ENCODE data around the gene SPACA4. TPM values are rescaled to one million over a fixed set of nuclear protein-coding genes. Genes with fewer than 3 reads are reported as not detected.

Gene SPACA4
- polyA plus RNA-seq, 3 donors: not detected

DNA sequence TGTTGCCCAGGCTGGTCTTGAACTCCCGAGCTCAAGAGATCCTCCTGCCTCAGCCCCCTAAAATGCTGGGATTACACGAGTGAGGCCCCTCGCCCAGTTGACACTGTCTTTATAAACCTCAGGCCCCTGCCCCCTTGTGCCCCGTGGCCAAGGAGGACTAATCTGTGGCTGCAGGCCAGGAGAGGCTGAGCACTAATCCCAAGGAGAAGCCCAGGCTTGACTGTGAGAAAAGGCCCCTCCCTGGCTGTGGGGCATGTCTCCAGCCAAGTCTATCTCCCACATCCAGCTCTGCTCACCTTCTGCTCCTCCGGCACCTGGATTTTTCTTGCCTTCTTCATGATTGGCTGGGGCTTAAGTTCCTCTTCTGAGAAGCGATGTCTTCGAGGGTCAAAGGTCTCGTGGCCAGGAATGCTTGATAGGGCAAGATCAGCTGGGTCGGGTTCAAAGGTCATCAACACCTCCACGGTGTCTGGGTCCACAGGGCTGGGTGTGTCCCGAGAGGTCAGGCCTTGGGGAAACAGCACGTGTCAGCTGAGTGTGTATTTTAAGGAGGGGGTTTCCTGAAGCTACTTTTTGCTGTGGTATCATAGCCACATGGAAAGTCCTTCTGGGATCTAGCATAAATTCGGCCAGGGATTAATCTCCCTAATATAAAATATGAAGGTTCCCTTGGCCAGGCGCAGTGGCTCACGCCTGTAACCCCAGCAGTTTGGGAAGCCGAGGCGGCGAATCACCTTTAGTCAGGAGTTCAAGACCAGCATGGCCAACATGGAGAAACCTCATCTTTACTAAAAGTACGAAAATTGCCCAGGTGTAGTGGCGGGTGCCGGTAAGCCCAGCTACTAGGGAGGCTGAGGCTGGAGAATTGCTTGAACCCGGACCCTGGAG, 26.9 kb downstream of the SPACA4 start:
- no peak for DNase-seq (ENCODE audit: low read depth in 3 of 3, low spot score in 2 of 3)

DNA sequence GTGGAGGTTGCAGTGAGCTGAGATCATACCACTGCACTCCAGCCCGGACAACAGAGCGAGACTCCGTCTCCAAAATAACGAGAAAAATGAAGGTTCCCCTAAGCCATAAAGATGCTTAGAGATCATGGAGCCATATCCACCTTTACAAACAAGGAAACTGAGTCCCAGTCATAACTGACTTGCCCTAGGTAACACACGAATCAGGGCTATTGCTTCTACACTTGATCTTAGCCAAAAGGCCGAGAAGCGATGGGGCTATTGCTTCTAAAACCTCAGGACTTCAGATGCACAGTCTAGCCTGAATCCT, 27.4 kb downstream of the SPACA4 start:
- no peak for DNase-seq (ENCODE audit: low read depth in 3 of 3, low spot score in 2 of 3)

DNA sequence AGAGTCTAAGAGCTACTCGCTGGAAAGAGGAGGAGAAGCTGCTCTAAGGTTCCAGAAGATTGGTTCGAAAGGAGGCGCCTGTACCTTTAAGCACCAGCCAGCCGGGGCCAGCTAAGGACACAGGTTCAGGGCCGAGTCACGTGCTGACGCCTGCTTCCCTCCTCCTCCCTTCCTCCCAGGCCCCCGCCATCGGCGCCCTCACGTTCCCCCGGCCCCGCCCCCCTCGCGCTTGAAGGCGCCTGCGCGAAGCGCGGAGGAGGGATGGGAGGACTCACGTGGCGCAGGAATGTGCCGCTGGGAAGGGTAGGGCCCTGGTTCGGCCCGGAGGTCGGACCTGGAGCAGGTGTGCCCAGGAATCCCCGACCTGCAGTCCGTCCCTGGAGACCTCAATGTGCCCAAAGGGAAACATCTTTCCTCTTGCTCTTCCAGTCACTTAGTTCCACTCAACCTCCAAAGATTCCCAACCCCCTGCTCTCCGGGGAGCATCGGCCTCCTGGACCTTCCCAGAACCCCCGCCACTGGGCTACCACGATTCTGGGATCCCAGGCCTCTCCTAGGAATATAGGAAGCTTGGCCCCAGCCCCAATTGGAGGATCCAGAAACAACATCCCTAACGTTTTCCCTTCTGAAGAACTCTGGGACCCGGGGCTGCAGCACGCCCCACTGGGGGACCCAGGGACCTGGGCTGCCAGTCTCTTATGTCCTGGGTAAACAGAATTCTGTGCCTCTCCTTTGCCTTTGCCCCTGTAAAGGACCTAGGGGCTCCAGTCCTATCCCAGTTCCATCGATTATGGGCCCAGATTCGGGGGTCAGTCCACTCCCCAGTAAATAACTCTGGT, 28.1 kb downstream of the SPACA4 start:
- peak in 2 of 3 donors; percentile 86 to 93 for DNase-seq (ENCODE audit: low read depth in 3 of 3, low spot score in 2 of 3)

DNA sequence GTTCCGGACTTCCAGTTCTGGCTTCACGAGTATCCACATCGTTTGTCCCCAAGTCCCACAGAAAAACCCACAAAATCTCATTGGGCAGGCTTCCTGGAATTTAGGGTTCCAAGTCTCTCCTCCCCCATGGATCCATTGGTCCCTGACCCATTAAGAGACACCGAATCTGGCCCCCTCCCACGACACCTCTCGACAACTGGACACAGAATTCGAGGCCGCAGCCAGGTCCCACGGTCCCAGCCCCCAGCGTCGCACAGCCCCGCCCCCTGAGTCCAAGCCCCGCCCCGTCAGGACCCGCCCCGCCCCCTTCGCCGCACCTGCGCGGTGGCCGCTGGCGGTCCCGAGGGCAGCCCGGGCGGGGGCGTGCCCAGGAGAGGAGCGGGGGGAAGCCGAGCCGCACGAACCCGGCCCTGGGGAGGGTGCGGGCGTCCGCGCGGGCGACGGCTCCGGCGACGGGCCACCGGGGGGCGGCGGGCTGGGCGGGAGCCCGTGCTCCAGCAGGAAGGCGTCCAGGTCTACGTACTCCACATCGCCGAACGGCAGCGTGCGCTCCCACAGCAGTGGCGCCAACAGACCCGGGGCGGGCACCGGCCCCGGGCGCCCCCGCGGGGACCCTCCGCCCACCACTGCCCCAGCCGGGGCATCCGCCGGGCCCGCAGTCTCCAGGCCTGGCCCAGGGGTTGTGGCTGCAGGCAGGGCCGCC, 28.9 kb downstream of the SPACA4 start:
- DNase-seq (ENCODE audit: low read depth in 3 of 3, low spot score in 2 of 3): no peak

DNA sequence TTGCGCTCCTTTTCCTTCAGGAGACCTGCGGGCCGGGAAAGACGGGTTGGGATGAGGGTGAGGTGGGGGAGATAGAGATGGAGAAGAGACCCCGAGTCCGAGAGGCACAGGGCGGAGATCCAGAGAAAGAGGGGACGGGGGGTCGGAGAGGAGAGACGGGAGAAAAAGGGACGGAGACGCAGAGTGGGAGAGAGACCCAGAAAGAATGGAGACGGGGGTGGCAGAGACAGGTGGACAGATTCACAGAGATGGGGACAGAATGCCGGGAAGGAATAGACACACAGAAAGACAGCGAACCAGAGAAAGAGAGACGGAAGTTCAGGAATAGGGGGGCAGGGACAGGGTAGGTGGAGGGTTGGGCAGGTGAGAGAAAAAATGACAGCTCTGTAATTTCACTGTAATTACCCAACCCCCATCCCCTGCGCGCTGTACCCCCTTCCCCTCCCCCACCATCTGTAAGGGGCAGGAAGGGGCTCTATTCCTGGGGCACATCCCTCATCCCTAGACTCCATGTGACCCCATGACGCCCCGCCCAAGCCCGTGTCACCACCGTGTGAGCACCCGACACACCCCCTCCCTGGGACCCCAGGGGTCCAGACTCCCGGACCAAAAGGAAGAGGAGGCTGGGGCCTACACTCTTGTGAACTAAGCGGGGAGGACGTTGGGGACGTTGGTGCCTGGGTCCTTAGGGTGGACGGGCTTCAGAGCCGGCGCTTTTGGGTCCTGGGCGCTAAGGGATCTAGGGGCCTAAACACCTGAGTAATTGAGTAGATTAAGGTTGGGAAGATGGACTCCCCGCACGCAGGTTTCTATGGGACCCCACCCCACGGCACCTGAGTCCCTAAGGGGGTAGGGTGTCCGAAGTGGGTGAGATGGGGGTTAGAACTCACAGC, 29.7 kb downstream of the SPACA4 start:
- DNase-seq (ENCODE audit: low read depth in 3 of 3, low spot score in 2 of 3): no peak

DNA sequence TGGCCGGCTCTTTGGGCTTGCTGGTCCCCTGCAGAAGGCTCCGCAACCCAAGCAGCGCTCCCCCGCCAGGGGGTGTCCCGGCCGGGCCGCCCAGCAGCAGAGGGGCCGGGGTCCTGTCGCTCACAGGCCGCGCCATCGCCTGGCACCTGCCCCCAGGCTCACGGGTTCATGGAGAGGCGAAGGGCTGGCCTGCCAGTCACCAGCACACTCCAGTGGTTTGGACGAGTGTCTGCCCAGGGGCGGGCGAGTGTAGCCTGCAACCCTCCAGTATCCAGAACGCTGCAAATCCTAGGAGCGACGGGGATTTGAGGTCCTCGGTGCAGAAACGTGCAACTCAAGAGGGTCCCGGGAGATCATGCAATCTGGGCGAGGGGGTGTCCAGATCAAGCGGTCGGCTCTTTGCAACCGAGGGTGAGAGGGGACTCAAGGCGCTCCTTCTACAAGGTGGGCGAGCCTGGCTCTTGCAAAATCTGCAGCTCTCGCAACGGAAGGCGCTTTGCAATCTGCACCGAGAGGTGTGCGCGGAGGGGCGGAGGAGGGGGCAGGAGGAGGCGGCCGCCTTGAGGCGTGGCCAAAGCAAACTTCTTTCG, 30.4 kb downstream of the SPACA4 start, which contains the start of gene DBP:
TSS of gene DBP (minus strand) at position 521 of the 590 bp plus-strand sequence. CDS start at position 136, 385 bp downstream.
- DNase-seq (ENCODE audit: low read depth in 3 of 3, low spot score in 2 of 3): no peak

DNA sequence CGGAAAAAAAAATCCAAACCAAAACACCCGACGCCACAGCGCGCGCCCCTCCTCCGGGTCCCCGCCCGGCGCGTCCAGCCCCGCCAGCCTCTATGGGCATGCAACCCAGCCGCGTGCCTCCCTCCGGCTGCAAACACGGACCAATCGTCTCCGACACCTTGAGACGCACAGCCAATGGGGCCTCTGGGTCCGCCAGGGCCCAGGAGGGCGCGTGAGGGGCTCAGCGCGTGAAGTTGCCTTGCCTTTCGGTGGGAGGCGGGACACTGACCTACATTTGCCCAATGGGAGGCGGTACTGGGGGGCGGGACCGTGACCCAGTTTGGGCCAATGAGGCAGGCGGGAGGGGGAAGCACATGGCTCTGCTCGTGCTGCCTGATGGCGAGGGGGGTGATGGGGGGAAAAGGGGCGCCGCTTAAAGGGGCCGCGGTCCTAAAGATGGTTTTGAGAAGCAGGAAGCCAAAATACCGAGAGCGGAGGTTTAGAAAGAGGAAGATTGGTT, 31.0 kb downstream of the SPACA4 start:
- DNase-seq (ENCODE audit: low read depth in 3 of 3, low spot score in 2 of 3): peak; percentile 94 to 98 (median 98)

DNA sequence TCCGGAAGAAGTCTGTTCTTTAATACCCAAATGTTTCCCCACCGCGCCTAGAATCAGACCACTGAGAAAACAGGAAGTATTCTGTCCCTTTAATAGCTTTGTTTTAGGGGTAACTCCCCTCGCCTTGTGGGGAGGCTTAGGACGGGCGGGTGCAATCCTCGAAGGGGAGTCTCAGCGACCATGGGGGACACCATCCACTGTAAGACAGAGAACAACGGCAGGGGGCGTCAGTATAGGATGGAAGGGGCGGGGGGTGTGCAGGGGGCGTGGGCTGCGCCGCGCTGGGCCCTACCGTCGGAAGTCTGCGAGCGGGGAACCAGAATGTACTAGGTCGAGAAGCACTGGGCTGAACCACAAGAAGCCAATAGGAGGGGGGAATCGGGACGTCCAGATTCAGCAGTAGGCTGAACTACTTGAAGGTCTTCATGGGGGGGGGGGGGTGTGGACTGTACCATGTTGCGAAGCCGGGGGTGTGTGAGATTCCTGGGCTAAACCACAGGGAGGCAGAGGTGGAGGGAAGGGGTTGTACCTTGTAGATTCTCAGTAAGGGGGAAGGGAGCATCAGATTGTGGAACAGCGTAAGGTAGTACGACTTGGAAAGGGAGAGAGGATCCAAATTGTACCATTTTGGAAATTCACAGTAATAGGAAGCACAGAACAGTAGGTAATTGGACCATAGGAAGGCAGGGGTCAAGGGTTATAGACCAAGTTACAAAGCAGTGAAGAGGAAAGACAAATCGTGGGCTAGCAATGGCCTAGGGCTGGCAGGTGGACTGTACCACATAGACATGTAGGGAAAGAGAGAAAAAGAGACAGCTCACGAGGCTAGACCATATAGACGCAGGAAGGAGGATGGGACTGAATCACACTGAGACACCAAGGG, 31.6 kb downstream of the SPACA4 start:
- DNase-seq (ENCODE audit: low read depth in 3 of 3, low spot score in 2 of 3): peak; percentile 79 to 92 (median 85)

DNA sequence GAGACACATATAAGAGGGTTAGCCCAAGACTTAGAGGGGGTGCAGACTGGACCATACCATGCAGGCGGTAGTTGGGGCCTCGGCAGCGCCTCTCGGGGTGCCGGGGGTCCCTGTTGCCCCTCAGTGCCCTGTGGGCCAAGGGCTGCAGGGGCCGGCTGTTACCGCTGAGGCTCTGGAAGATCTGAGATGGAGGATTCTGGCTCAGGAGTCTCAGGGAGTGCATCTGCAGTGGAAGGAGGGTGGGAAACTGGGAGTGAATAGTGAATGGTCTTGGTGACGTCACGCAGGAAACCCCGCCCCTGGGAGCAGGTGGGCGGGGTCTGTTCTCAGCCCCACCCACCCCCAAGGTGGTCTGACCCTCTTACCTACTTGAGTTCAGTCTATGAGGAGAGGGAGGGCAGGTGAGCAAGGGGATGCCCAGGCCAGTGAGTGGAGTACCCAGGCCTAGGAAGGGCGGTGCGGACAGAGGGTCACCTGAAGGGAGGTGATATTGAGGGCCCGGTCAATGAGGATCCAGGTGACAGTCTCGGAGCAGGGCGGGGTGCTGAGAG, 32.4 kb downstream of the SPACA4 start:
- no peak for DNase-seq (ENCODE audit: low read depth in 3 of 3, low spot score in 2 of 3)

DNA sequence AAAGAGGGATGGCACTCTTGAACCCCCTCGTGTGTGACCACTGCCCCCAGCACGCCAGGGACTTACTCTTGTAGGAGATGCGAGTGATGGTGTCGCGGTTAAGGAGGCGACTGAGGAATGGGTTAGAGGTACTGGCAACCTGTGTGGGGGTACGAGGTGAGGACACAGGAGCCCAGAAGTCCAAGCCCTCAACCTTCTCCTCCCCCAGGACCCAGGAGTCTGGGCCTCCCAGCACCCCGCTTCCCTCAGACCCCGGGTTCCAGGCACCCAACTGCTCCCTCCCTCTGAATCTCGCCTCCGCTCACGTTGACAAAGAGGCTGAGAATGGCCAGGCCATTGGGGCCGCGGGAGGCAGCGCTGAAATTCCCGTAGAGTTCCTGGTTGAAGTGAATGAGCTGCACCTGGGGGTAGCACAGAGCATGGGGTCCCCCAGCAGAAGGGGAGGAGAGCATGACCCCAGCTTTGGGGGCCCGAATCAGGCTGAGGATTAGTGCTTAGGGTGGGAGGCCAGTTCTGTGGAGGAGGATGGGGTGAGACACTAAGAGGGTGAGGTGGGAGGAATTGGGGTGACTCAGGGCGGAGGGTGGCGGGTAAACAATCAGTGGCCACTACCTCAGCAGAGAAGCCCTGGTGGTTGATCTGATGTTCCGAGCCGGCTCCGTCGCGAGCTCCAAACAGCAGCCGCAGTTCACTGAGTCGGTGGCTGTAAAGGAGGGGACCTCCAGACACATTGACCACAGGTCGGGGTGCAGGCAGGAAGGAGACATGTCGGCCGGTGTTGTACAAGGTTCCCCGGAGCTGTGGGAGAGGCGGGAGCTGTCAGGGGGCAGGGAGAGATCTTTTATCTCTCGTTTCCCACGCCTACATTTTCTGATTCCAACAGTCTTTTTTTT, 33.2 kb downstream of the SPACA4 start:
- DNase-seq (ENCODE audit: low read depth in 3 of 3, low spot score in 2 of 3): no peak

DNA sequence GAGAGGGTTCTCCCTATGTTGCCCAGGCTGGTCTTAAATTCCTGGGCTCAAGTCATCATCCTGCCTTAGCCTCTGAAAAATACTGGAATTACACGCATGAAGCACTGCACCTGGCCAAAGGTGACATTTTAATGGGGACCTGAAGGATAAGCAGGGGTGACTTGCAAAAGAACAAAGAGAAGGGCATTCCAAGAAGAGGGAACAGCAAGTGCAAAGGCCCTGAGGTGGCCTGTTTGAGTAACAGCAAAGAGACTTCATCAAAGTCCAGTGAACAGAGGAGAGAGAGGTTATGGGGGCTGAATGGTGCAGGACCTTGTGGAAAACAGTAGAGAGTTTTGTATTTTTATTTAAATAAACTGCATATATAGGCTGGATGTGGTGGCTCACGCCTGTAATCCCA, 35.3 kb downstream of the SPACA4 start:
- DNase-seq (ENCODE audit: low read depth in 3 of 3, low spot score in 2 of 3): no peak

DNA sequence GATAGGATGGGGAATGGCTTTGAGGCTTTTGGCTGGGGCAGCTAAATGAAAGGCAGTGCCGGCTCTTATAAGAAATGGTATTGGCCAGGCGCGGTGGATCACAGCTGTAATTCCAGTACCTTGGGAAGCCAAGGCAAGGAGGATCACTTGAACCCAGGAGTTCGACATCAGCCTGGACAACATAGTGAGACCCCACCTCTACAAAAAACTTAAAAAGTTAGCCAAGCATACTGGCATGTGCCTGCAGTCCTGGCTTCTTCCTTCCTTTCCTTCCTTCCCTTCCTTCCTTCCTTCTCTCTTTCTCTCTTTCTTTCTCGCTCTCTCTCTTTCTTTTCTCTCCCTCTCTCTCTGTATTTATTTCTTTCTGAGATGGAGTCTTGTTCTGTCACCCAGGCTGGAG, 36.3 kb downstream of the SPACA4 start:
- no peak for DNase-seq (ENCODE audit: low read depth in 3 of 3, low spot score in 2 of 3)

DNA sequence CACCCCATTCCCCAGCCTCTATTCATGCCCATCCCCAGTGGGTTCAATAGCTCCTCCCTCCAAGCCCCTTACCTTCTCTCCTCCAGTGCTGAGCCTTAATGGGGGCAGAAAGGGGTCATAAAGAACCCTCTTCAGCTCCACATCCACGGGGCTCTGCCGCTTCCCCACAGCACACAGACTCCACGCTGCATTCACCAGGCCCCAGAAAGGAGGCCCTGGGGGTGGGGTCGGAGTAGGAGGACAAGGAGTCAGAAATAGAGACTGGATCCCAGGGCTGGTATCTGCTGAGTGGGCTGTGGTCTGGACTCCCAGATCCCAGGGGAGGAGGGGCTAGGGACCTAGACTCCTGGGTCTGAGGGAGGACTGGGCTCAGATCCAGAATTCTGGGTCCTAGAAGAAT, 37.8 kb downstream of the SPACA4 start:
- no peak for DNase-seq (ENCODE audit: low read depth in 3 of 3, low spot score in 2 of 3)

DNA sequence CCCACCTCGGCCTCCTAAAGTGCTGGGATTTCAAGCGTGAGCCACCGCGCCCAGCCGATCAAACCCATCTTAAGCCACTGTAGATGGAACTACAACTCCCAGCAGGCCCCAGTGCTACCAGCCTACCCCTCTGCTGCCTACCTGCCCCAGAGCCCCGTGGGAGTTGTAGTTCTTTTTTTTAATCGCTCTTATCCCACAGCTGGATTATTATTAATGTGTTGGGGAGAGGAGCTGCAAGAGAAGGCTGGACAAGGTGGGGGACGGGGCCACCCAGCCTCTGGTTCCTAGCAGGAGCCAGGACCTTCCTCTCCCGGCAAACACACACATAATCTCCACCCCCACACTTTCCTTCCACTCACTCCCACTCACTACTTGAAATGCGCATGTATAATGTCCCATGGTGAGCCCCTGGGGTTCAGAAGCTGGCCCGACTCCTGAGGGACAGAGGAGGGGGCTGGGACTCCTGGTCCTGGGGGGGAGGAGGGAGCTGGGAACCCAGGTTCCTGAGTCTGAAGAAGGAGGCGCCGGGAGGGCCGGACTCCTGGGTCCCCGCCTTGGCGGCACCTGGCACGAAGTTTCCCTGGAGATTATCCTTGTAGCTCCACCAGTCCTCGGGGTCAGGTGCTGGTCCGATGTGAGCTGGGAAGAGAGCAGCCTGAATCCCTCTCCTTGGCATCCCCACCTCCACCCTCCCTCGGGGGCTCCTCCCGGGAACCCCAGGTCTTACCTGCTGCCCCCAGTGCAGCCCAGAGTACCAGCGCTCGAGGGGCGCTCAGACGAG, 38.5 kb downstream of the SPACA4 start:
- DNase-seq (ENCODE audit: low read depth in 3 of 3, low spot score in 2 of 3): no peak

DNA sequence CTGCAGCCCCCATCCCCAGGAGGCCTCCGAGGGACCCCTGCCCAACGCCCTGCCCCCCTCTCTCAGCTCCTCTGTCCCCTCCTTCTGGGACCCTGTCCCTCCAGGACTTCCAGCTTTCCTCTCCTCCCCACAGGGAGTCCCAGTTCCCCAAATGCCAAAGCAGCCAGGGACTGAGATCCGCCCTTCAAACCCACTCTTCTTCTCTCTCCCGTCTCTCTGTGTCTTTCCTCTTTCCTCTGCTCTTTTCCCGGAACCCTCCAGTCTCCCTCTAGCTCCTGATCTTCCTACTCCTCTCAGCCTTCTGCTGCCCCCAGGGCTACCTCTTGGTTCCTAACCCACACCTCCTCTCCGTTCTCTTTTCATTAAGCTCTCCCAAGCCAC, 39.1 kb downstream of the SPACA4 start:
- no peak for DNase-seq (ENCODE audit: low read depth in 3 of 3, low spot score in 2 of 3)

DNA sequence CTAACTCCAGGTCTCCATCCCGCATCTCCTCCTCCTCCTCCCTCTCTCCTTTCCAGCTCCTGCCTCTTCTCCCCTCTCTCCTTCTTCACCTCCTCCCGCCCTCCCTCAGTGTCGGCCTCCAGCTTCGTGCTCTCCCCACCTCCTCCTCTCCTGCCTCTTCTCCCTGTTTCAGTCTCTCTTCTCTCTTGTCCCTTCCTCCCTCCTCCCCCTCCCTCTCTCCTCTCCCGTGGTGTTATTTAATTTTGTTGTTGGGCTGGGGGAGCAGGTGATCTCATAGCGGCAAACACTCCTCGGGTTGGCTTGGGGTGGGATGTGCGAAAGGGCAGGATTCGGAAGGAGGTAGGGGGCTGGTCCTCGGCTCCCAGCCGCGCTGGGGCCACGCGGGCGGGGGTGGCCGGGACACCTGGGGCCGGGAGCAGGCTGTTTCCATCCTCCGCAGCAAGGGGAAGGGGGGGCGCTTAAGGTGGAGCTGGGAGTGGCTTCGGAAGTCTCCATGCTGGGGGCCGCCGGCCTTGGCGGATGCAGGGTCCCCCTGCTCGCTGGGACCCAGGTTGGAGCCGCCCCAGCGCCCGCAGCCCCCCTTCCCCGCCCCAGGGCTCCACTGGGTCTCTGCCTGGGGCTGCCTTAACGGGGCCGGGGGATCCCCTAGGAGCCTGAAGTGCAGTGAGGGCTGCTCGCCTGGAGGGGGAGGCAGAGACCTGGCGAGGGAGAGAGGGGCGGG, 39.6 kb downstream of the SPACA4 start, which contains the start of gene CA11:
TSS of gene CA11 (minus strand) at position 187 of the 721 bp plus-strand sequence. CDS start 555 bp downstream, outside the sequence.
- DNase-seq (ENCODE audit: low read depth in 3 of 3, low spot score in 2 of 3): no peak
